ENCODE results near the gene MEGF6.

Gene MEGF6

GRCh38 chr1:3520419-3521378 is 90.6 kb downstream of the MEGF6 start:
- Histone ChIP-seq H3K9me3 (ENCODE audit: control insufficient read depth in 2 of 2, low read length in 2 of 2) (no peaks in the 10 kb centered on the region), H3K27ac (ENCODE audit: low read depth in 2 of 2, low read length in 2 of 2) (no peak overlapping the region), H3K27me3 (ENCODE audit: control insufficient read depth in 2 of 2, insufficient read depth in 2 of 2, low read length in 2 of 2) (no peaks in the 10 kb centered on the region), H3K4me1 (ENCODE audit: control insufficient read depth in 2 of 2, insufficient read depth in 2 of 2, low read length in 2 of 2) (no peaks in the 10 kb centered on the region), H3K4me3 (ENCODE audit: low read length in 2 of 2) (no peak overlapping the region), H3K36me3 (ENCODE audit: control insufficient read depth in 2 of 2, insufficient read depth in 2 of 2, low read length in 2 of 2) (no peaks in the 10 kb centered on the region), H3K9ac (ENCODE audit: low read depth in 1 of 2, low read length in 2 of 2) (no peak overlapping the region)

- Histone ChIP-seq H3K4me1 (ENCODE audit: control insufficient read depth in 2 of 2, insufficient read depth in 2 of 2, low read length in 2 of 2) (no peaks in the 10 kb centered on the region), H3K27me3 (ENCODE audit: control insufficient read depth in 2 of 2, insufficient read depth in 2 of 2, low read length in 2 of 2) (no peaks in the 10 kb centered on the region), H3K36me3 (ENCODE audit: control insufficient read depth in 2 of 2, insufficient read depth in 2 of 2, low read length in 2 of 2) (no peaks in the 10 kb centered on the region), H3K27ac (ENCODE audit: low read depth in 2 of 2, low read length in 2 of 2) (no peak overlapping the region), H3K9ac (ENCODE audit: low read depth in 1 of 2, low read length in 2 of 2) (no peak overlapping the region), H3K9me3 (ENCODE audit: control insufficient read depth in 2 of 2, low read length in 2 of 2) (no peaks in the 10 kb centered on the region), H3K4me3 (ENCODE audit: low read length in 2 of 2) (no peak overlapping the region)
These were observed 91.9 kb downstream of the MEGF6 start for GRCh38 chr1:3519301-3519885.

- no peak overlapping the region for H3K9ac ChIP-seq (ENCODE audit: low read depth in 1 of 2, low read length in 2 of 2)
- no peaks in the 10 kb centered on the region for H3K27me3 ChIP-seq (ENCODE audit: control insufficient read depth in 2 of 2, insufficient read depth in 2 of 2, low read length in 2 of 2)
- no peaks in the 10 kb centered on the region for H3K36me3 ChIP-seq (ENCODE audit: control insufficient read depth in 2 of 2, insufficient read depth in 2 of 2, low read length in 2 of 2)
- H3K4me1 ChIP-seq (ENCODE audit: control insufficient read depth in 2 of 2, insufficient read depth in 2 of 2, low read length in 2 of 2) = no peaks in the 10 kb centered on the region
- H3K27ac ChIP-seq (ENCODE audit: low read depth in 2 of 2, low read length in 2 of 2) = no peak overlapping the region
- no peak overlapping the region for H3K4me3 ChIP-seq (ENCODE audit: low read length in 2 of 2)
- H3K9me3 ChIP-seq (ENCODE audit: control insufficient read depth in 2 of 2, low read length in 2 of 2) = no peaks in the 10 kb centered on the region
These were observed 92.6 kb downstream of the MEGF6 start for GRCh38 chr1:3518756-3519155.

GRCh38 chr1:3518256-3518655 is 93.1 kb downstream of the MEGF6 start:
- Histone ChIP-seq H3K27ac (ENCODE audit: low read depth in 2 of 2, low read length in 2 of 2) (no peak overlapping the region), H3K27me3 (ENCODE audit: control insufficient read depth in 2 of 2, insufficient read depth in 2 of 2, low read length in 2 of 2) (no peaks in the 10 kb centered on the region), H3K9me3 (ENCODE audit: control insufficient read depth in 2 of 2, low read length in 2 of 2) (no peaks in the 10 kb centered on the region), H3K9ac (ENCODE audit: low read depth in 1 of 2, low read length in 2 of 2) (no peak overlapping the region), H3K36me3 (ENCODE audit: control insufficient read depth in 2 of 2, insufficient read depth in 2 of 2, low read length in 2 of 2) (no peaks in the 10 kb centered on the region), H3K4me3 (ENCODE audit: low read length in 2 of 2) (no peak overlapping the region), H3K4me1 (ENCODE audit: control insufficient read depth in 2 of 2, insufficient read depth in 2 of 2, low read length in 2 of 2) (no peaks in the 10 kb centered on the region)

GRCh38 chr1:3516911-3517675 is 94.2 kb downstream of the MEGF6 start:
- H3K4me3 ChIP-seq (ENCODE audit: low read length in 2 of 2) = no peak overlapping the region
- H3K4me1 ChIP-seq (ENCODE audit: control insufficient read depth in 2 of 2, insufficient read depth in 2 of 2, low read length in 2 of 2) = no peaks in the 10 kb centered on the region
- H3K27me3 ChIP-seq (ENCODE audit: control insufficient read depth in 2 of 2, insufficient read depth in 2 of 2, low read length in 2 of 2) = no peaks in the 10 kb centered on the region
- H3K9me3 ChIP-seq (ENCODE audit: control insufficient read depth in 2 of 2, low read length in 2 of 2) = no peaks in the 10 kb centered on the region
- H3K36me3 ChIP-seq (ENCODE audit: control insufficient read depth in 2 of 2, insufficient read depth in 2 of 2, low read length in 2 of 2) = no peaks in the 10 kb centered on the region
- H3K27ac ChIP-seq (ENCODE audit: low read depth in 2 of 2, low read length in 2 of 2) = no peak overlapping the region
- no peak overlapping the region for H3K9ac ChIP-seq (ENCODE audit: low read depth in 1 of 2, low read length in 2 of 2)

- Histone ChIP-seq H3K27me3 (ENCODE audit: control insufficient read depth in 2 of 2, insufficient read depth in 2 of 2, low read length in 2 of 2) (no peaks in the 10 kb centered on the region), H3K9ac (ENCODE audit: low read depth in 1 of 2, low read length in 2 of 2) (no peak overlapping the region), H3K4me1 (ENCODE audit: control insufficient read depth in 2 of 2, insufficient read depth in 2 of 2, low read length in 2 of 2) (no peaks in the 10 kb centered on the region), H3K9me3 (ENCODE audit: control insufficient read depth in 2 of 2, low read length in 2 of 2) (no peaks in the 10 kb centered on the region), H3K27ac (ENCODE audit: low read depth in 2 of 2, low read length in 2 of 2) (no peak overlapping the region), H3K4me3 (ENCODE audit: low read length in 2 of 2) (no peak overlapping the region), H3K36me3 (ENCODE audit: control insufficient read depth in 2 of 2, insufficient read depth in 2 of 2, low read length in 2 of 2) (no peaks in the 10 kb centered on the region)
These were observed 94.8 kb downstream of the MEGF6 start for GRCh38 chr1:3516481-3516869.

GRCh38 chr1:3515774-3516480 is 95.4 kb downstream of the MEGF6 start:
- no peaks in the 10 kb centered on the region for H3K4me1 ChIP-seq (ENCODE audit: control insufficient read depth in 2 of 2, insufficient read depth in 2 of 2, low read length in 2 of 2)
- H3K4me3 ChIP-seq (ENCODE audit: low read length in 2 of 2) = no peak overlapping the region
- H3K36me3 ChIP-seq (ENCODE audit: control insufficient read depth in 2 of 2, insufficient read depth in 2 of 2, low read length in 2 of 2) = no peaks in the 10 kb centered on the region
- H3K9me3 ChIP-seq (ENCODE audit: control insufficient read depth in 2 of 2, low read length in 2 of 2) = no peaks in the 10 kb centered on the region
- no peak overlapping the region for H3K9ac ChIP-seq (ENCODE audit: low read depth in 1 of 2, low read length in 2 of 2)
- no peak overlapping the region for H3K27ac ChIP-seq (ENCODE audit: low read depth in 2 of 2, low read length in 2 of 2)
- H3K27me3 ChIP-seq (ENCODE audit: control insufficient read depth in 2 of 2, insufficient read depth in 2 of 2, low read length in 2 of 2) = no peaks in the 10 kb centered on the region

- H3K9me3 ChIP-seq (ENCODE audit: control insufficient read depth in 2 of 2, low read length in 2 of 2) = no peaks in the 10 kb centered on the region
These were observed 96.0 kb downstream of the MEGF6 start for GRCh38 chr1:3515272-3515671.

GRCh38 chr1:3514404-3514803 is 96.9 kb downstream of the MEGF6 start:
- no peaks in the 10 kb centered on the region for H3K27me3 ChIP-seq (ENCODE audit: control insufficient read depth in 2 of 2, insufficient read depth in 2 of 2, low read length in 2 of 2)
- no peaks in the 10 kb centered on the region for H3K36me3 ChIP-seq (ENCODE audit: control insufficient read depth in 2 of 2, insufficient read depth in 2 of 2, low read length in 2 of 2)
- H3K4me1 ChIP-seq (ENCODE audit: control insufficient read depth in 2 of 2, insufficient read depth in 2 of 2, low read length in 2 of 2) = no peaks in the 10 kb centered on the region
- H3K4me3 ChIP-seq (ENCODE audit: low read length in 2 of 2) = no peak overlapping the region
- H3K9ac ChIP-seq (ENCODE audit: low read depth in 1 of 2, low read length in 2 of 2) = no peak overlapping the region
- no peak overlapping the region for H3K27ac ChIP-seq (ENCODE audit: low read depth in 2 of 2, low read length in 2 of 2)
- H3K9me3 ChIP-seq (ENCODE audit: control insufficient read depth in 2 of 2, low read length in 2 of 2) = no peaks in the 10 kb centered on the region

More at GRCh38 chr1:3515272-3515671, 96.0 kb downstream of the MEGF6 start:
- no peak overlapping the region for H3K9ac ChIP-seq (ENCODE audit: low read depth in 1 of 2, low read length in 2 of 2)
- H3K4me1 ChIP-seq (ENCODE audit: control insufficient read depth in 2 of 2, insufficient read depth in 2 of 2, low read length in 2 of 2) = no peaks in the 10 kb centered on the region
- no peaks in the 10 kb centered on the region for H3K36me3 ChIP-seq (ENCODE audit: control insufficient read depth in 2 of 2, insufficient read depth in 2 of 2, low read length in 2 of 2)
- no peak overlapping the region for H3K4me3 ChIP-seq (ENCODE audit: low read length in 2 of 2)
- H3K27me3 ChIP-seq (ENCODE audit: control insufficient read depth in 2 of 2, insufficient read depth in 2 of 2, low read length in 2 of 2) = no peaks in the 10 kb centered on the region
- no peak overlapping the region for H3K27ac ChIP-seq (ENCODE audit: low read depth in 2 of 2, low read length in 2 of 2)
